Uterus (tissue), 2 donors: Measurements from ENCODE around the gene PIP4K2B.

Source experiments
- CTCF ChIP-seq, 4 experiments: fragments of 200-600 bp in 2 of 4; fragments of 450-650 bp in 2 of 4; sonication (generic) in 2 of 4; IDR thresholded peaks; one replicate each; pipeline ENCODE4 v1.5.1; 2016 to 2019; ENCODE audit warnings: antibody characterized with exemption in 4 of 4, mild to moderate bottlenecking in 2 of 4, moderate library complexity in 1 of 4
- POLR2A ChIP-seq, 2 donors: fragments of 450-650 bp; IDR thresholded peaks; one replicate each; pipeline ENCODE4 v1.6.1; 2016; ENCODE audit warnings: antibody characterized with exemption in 2 of 2, mild to moderate bottlenecking in 1 of 2, moderate library complexity in 1 of 2

DNA sequence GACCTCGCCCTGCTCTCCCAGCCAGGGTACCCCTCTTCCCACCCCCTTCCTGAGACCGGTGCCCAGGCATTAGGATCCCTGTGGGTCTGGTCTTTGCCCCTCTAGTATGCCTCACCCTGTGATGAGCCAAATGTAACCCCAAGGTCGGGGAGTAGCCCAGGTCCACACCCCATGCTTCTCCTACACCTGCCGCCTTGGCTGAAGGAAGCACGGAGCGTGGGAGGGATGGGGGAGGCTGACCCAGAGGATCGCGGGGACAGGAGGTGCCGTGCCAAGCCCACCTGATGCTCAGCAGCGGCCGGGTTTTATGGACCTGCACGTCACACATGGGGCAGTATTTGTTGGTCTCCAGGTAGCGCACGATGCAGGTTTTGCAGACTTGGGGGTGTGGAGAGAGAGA lies 60.1 kb downstream of the PIP4K2B start:
- TF ChIP-seq CTCF (IDR thresholded peaks at IDR 0.05) = no peak
- no peak for TF ChIP-seq POLR2A (IDR thresholded peaks at IDR 0.05)
